Stimulated activated CD8-positive, alpha-beta memory T cell treated with anti-CD3 and anti-CD28 coated beads, Interleukin-2, amount 100 ng/mL, for 1 hour (primary cell): Measurements from ENCODE around the gene BMPR1A.

Experiments
- DNase-seq, 2 donors: peaks; one replicate each; pipeline ENCODE4 v3.0.0-alpha.2; 2020; ENCODE audit warnings: low read depth in 2 of 2

Gene BMPR1A

DNA sequence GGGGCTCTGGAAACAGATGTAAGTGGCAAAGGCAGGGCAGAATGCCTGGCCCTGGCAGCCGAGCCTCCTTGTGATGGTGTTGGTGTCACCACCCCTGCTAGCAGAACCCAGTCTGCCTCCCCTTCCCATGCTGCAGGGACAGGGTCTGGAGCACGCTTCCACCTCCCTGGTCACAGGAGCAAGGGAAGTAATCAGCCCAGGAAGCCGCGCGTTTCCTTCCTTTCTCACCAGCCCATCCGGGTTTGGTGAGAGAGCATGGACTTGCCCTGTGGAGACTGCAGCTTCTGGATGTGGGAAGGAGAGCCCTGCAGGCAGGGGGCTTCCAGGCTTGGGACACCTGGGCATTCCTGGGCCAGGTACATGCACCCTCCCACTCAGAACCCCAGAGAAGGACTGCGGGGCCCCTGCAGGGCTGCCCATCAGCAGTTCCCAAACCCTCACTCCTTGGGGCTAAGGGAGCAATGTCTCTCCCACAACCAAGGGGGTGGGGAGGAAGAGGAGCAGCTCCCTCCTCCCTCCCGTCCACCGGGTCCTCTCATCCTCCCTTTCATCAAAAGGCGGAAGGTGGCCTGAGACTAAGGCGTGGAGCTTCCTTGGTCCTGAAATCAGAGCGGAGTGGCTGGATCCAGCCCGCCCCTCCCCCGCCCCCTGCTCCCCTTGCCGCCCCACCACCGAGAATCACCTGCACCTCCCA, 199.2 kb downstream of the BMPR1A start:
- no peak for DNase-seq

DNA sequence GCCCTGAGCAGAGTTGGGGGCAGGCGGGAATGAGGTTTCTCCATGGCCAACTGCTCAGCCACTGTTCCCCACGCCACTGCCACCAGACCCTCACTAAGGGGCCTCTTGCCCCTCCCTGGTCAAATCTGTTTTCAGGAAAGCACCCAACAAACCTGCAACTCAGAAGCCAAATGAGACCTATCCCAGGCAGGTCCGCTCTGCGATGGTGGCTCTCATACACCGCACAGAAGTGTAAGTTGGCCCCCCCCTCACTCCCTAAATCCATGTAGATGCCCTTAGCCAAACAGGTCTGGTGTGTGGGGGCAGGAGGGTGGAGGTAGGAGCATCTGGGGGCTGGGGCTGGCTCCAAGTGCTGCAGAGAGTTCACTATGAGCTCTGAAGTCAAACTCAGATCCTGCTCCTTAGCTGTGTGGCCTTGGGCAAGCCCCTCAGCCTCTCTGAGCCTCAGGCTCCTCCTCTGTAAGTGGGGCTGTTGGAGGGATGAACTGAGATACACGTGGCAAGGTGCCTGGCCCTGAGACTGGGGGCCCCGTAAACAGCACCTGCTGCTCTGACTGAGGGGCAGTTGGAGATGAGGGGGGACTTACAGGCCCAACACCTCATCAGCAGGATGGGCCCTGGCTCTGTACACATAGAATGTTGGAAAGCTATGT, 199.9 kb downstream of the BMPR1A start:
- DNase-seq = no peak

DNA sequence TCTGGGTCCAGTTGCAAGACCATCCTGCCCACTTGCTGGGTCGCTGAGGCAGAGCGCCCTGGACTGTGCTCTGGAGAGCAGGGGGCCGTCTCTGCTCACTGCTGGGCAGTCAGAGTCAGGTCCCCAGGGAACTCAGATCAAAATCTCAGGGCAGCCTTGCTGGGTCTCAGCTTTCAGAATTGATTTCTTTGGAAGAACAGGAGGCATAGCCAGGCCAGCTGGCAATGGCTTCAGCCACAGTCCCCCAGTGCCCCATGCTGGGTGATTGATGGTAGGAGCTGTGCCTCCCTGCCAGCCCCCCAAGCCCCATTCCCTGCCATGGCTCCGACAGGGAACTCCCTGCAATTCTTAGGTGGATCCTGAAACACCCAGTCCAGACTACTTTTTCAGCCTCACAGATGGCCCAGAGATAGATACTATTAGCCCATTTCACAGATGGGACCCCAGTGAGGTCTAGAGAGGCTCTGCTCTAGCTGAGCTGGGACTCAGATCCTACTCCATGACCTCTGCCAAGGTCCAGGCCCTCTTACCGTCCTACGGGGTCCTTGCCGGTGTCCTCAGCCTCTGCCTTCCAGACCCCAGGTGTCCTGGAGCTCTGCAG, 200.5 kb downstream of the BMPR1A start:
- no peak for DNase-seq

DNA sequence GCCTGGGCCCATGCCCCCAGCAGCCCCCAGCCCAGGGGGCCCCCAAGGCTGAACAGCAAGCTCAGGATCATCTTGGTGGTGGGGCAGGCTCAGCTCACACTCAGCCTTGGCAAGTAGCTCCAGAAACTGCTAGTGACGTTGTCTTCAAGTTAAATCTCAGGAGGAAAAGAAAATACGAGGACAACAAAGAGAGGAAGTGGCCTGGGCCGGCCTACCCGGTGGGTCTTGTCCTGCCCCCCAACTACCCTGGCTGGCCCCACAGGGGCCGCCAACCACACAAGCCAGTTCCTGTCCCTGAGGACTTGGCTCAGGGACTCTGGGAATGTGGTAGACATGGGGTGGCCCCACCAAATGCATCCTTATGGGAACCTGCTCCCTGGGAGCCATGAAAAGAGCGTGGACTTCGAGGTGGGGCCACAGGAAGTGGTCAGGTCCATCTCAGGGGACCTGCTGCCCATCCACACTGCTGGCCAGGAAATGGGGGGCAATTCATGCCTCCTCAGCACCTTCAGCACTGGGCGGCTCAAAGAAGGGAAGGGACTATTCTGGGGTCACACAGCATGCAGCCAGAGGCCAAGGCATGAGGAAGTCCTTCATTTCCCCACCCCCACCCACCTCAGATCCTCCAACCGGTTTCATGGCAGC, 201.2 kb downstream of the BMPR1A start, which contains the start of gene MMRN2:
Gene MMRN2 (minus strand): TSS at position 145 of the 645 bp plus-strand sequence. CDS start 74 bp downstream, at position 71.
- no peak for DNase-seq

DNA sequence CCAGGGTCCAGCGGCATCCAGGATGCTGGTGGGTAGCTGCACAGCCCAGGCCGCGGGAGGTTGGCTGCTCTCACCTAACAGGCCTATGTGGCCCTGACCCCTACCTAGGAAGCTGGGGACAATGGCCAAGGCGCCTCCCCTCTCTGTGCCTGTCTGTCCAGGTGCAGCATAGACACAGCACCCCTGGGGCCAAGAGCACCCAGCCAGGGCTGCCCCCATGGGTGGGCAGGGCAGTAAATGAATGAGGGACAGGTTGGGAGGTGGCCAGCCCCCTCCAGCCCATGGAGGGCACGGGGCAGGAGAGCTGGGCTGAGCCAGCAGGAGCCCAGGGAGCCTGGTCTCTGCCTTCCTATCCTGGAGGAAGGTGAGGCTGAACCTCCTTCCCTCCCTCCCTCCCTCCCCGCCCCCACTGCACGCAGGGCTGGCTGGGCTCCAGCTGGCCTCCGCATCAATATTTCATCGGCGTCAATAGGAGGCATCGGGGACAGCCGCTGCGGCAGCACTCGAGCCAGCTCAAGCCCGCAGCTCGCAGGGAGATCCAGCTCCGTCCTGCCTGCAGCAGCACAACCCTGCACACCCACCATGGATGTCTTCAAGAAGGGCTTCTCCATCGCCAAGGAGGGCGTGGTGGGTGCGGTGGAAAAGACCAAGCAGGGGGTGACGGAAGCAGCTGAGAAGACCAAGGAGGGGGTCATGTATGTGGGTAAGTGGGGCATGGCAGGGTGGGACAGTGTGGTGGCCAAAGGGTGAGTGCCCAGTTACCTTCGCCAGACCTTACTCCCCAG, 201.9 kb downstream of the BMPR1A start, which contains the start of gene SNCG:
Gene SNCG (plus strand): TSS at position 484 of the 785 bp plus-strand sequence. CDS start 99 bp downstream, at position 583.
- no peak for DNase-seq

DNA sequence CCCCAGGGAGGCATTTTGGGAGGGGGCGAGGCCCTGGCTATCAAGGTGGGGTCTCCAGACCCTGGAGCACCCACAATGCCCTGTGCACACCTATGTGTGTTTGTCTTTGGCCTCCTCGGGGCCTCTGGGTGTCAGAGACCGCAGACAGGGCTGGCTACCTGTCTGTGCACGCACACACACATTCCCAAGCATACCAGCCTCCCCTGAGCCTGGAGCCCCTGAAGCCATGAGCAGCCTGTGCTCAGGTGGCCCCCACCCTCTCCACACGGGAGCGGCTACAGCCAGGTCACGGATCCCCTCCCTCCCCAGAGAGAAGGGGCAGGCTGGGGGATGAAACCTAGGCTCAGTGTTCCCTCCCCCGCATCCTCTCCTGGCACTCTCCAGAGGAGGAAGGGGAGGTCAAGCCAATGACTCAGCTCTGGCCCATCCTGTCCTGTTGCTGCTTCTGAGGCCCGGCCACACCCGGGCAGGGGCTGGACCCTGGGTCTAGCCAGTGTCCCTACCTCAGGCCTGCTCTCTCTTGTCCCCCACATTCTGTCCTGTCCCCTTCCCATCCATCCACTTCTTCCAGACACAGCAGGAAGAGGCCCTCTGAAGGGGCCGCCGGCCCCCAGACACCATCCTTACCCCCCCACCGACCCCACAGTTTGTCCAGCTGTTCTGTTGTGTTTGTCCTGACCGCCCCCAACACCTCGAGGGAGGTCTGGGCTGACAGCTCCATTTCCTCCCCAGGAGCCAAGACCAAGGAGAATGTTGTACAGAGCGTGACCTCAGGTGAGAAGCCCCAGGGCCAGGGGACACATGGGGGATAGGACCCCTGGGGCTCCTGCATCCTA, 202.7 kb downstream of the BMPR1A start:
- DNase-seq = no peak

DNA sequence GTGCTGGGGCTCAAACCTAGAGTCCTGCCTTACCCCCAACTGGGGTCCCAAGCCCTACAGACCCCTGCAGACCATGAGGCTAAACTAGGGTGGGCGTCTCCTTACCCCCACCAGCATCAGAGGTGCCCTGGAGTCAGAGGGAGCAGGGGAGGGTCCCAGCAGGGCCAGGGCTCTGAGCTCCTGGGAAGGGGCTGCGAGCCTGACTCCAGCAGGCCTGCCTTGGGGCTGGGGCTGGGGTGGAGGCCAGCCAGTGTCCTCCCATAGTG, 203.3 kb downstream of the BMPR1A start:
- DNase-seq = no peak

DNA sequence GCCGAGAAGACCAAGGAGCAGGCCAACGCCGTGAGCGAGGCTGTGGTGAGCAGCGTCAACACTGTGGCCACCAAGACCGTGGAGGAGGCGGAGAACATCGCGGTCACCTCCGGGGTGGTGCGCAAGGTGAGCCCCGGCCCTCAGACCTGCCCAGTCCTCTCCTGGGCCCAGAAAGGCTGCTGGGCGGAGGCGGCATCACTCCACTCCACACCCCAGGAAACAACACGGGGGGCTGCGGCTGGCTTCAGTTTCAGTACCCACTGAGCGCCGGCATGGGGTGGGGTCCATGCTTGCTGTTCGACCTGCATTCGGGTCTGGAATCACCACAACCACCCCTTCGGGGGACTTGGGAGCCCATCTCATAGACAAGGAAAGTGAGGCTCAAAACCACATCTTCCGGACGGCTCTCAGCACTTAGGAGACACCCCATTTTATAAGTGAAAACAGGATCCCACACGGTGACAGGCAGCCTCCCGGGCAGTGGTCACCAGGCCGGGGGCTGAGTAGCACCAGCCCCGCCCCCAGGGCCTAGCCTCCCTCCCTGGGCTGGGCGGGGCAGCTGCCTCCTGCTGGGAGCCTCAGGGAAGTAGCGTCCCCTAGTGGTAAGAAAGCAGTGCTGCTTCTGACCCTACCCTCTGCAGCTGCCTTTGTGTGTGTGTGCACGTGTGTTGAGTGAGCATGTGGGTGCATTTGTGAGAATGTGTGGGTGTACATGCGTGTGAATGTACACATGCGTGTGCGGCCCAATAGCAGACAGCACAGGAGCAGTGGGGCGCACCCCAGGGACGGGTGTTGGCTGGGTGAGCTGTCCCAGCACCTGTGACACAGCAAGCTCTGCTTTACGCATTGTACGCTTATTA, 203.8 kb downstream of the BMPR1A start:
- DNase-seq = no peak

DNA sequence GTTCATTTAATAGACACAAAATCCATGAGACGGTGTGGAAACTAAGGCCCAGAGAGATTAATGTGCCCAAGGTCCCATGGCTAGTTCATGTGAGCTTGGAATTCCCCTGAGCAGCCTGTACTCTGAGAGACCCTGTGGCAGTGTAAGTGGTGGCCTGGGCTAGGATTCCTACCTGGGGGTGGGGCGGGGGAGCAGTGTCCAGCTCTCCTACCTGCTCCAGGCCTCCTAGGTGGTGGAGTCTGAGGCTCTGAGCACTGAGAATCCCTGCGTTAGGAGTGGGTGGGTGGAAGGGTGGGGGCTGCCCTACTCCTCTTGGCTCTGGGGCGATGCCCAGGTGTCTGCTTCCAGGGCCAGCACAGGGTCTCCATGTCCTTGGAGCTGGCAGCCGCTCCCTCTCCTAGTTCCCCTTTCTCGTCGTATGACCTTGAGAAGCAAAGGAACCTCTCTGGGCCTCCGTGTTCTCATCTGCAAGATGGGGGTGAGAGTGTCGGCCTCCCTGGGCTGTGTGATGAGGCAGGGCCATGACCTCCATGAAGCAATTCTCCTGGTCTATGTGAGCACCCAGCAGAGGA, 204.5 kb downstream of the BMPR1A start:
- no peak for DNase-seq

DNA sequence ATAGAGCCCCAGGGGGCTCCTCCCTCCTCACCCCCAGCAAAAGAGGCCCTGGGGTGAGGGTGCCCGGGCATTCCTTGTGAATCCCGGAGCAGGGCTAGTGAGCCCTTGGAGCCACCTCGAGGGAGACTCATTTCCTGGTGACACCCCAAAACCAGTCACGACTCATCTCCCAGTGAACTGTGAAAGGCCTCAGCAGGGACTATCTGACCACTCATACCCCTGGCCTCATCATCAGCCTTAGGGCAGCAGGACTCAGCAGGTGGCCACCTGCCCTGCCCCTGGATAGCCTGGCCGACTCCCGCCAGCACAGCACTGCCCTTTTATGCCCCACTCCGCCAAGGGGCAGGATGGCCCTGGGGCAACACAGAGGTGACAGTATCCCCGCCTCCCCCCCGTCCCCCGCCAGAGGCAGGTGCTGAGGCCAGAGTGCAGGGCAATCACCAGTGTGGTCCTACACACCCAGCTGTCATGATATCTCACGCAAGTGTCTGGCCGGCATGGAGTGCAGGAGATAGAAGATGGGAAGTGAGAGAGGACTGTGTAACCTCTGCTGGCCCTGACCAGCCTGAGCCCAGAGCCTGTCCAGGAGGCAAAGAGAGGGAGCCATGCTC, 205.2 kb downstream of the BMPR1A start:
- no peak for DNase-seq

DNA sequence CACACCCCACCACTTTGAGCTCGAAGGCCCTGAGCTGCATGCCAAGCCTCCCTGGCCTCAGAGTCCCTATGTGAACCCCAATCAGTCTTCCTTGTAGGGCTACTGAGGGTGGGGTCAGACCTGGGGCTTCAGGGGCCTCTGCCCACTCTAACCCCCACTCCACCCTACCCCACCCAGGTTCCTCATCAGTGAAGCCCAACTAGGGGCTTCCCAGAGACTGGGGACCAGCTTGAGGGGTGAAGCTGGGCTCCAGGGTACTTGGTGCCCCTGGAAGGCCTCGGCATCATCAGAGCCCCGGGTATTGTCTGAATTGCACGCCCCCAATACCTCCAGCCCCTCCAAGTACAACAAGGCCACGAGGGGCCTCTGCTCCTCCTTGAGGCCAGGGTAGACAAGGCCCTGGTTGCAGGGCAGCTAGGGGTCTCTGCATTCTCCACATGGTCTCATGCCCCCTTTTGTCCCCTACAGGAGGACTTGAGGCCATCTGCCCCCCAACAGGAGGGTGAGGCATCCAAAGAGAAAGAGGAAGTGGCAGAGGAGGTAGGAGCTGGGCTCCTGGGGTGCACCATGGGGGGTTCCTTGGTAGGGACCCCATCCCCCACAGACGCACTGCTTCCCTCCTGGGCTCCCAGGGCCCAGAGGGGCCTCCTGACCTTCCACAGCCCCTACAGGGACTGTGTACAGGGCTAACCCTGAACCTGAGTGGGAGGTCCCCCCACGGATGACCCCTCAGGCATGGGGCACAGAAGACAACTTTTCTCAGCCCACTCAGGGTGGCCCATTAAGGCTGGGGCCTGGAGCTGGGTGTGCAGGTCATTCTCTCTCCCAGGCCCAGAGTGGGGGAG, 205.9 kb downstream of the BMPR1A start:
- DNase-seq = no peak

DNA sequence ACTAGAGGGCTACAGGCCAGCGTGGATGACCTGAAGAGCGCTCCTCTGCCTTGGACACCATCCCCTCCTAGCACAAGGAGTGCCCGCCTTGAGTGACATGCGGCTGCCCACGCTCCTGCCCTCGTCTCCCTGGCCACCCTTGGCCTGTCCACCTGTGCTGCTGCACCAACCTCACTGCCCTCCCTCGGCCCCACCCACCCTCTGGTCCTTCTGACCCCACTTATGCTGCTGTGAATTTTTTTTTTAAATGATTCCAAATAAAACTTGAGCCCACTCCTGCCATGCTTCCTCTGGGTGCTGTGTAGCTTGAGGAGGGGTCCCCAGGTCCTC, 206.5 kb downstream of the BMPR1A start:
- no peak for DNase-seq

DNA sequence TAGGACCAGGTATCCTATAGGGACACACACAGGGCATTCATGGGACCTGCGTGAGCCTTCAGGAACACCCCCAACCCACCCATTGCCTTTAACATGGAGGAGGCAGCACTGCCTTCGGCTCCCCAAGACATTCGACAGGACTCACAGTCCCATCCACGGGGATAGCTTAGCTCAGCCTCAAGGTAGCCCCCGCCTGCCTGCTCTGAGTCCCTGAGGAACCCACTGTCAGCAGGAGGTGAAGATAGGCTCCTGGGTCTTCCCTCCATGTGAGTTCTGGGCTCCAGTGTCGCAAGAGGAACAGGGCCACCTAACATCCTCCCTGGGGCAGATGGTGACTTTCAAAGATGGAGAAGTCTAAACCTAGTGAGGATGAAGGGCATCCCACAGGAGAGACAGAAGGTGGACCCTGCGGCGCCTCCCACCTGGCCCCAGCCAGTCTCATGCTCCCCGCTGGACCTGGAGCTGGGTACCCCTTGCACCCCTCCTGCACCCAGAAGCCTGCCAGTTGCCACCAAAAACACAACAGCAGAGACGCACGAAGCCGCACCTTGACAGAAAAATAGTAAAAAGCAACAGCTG, 207.0 kb downstream of the BMPR1A start:
- DNase-seq = no peak

DNA sequence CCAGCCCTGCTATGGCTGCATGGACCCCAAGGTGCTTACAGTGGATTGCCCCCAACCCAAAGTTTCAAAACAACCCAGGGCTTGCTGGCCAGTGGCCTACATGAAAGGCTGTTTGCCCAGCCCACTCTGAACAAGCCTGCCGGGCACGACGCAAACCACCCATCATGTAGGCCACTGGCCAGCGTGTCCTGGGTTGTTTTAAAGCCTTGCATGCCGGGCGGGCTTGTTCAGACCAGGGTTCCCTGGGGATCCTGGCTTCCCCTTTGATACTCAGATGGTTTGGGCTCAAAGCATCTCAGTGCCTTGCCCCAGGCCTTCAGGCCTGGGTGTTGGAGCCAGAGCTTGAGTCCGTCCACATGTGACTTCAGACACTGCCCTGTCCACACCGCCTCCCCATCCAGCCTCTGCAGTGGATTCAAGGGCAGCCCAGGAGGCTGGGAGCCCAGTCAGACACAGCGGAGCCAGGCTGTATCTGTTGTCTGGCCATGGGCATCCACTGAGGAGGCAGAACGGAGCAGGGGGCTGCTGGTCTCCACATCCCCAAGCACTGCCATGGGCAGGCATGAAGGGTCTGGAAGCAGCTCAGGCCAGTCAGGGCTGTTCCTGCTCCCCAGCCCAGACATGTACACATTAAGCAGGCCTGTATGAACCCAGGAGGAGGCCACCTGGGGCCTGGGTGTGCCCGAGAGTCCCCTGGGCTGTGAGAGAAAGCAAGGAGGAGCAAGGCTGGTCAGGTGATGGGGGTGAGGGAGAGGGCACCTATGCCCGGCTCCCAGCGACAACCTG, 207.8 kb downstream of the BMPR1A start:
- DNase-seq = no peak

DNA sequence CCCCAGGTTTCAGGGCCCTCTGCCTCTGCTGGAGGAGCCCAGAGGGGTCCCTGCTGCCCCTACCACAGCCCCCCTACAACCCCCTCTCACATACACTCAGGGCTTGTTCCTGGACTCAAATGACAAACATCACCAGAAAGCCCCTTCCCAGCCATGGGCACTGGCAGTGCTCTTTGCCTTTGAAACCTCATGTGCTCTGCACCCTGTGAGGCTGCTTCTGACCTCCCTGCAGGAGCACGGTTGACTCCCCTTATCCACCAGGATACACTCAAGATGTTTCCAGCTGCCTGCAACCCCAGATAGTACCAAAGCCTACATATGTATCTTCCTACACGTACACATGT, 208.4 kb downstream of the BMPR1A start:
- no peak for DNase-seq

DNA sequence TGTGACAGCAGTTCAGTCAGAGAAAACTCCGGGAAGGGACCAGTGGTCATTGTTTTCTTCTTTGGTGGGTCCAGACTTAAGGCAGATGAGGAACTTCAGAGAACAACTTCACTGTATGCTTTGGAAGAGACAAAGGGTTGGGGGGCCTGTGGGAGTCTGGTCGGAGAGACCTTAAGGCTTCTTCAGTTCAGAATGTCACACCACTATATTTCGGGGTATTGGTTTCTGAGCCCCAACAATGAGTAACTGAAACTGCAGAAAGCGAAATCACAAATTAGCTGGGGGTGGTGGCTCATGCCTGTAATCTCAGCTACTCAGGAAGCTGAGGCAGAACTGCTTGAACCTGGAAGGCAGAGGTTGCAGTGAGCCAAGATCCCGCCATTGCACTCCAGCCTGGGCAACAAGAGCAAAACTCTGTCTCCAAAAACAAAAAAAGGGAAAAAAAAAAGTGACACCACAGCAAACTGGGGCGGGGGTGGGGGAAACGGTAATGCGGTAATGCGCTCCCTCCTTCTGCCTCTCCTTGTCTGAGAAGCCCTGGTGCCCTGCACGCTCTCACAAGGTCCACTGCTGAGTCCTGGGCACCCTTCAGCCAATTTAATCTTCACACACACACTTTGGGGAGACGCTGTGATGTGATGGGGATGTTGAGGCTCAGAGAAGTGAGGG, 209.7 kb downstream of the BMPR1A start:
- no peak for DNase-seq

DNA sequence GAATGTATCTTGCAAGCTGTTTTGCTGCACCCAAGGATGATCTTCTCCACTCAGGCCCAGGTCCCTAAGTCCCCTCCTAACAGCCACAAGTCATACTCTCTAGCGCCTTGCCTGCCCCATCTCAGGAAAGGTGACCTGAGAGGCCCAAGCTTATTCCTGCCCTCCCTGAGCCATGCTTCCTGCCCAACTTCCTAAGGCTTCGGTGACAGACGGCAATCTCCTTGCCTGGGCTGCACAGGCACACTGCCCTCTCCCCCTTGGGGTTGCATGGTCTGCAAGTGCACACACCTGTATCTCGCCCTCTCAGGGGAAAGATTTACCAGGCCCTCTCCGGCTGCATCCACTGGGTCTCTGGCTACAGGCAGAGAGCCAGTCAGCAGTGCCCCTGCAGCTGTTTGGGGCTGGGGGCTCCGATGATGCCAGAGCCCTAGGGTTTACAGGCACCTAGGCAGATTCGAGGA, 211.1 kb downstream of the BMPR1A start:
- no peak for DNase-seq
